Ascending aorta (tissue), 2 donors: ENCODE results near the gene RSPO1. TPM values are rescaled to one million over a fixed set of nuclear protein-coding genes. Genes with fewer than 3 reads are reported as not detected.

ENCODE experiments used
- DNase-seq, 2 donors: peaks; one replicate each; pipeline ENCODE4 v3.0.0-alpha.2; 2019; ENCODE audit warnings: low spot score in 2 of 2
- H3K27ac ChIP-seq, 2 donors: fragments of 200-600 bp; sonication (generic); one replicate each; pipeline ENCODE4 v1.5.1; 2016 to 2017; ENCODE audit warnings: mild to moderate bottlenecking in 1 of 2
- H3K27me3 ChIP-seq: fragments of 200-600 bp; sonication (generic); one replicate; pipeline ENCODE4 v1.5.1; 2017
- H3K36me3 ChIP-seq, 2 donors: fragments of 200-600 bp; sonication (generic); one replicate each; pipeline ENCODE4 v1.5.1; 2016
- H3K4me1 ChIP-seq, 2 donors: fragments of 200-600 bp; sonication (generic); one replicate each; pipeline ENCODE4 v1.5.1; 2016 to 2017; ENCODE audit warnings: mild to moderate bottlenecking in 1 of 2
- H3K4me3 ChIP-seq, 2 donors: fragments of 200-600 bp; sonication (generic); one replicate each; pipeline ENCODE4 v1.5.1; 2016 to 2017; ENCODE audit warnings: mild to moderate bottlenecking in 1 of 2
- H3K9me3 ChIP-seq, 2 donors: fragments of 200-600 bp; sonication (generic); one replicate each; pipeline ENCODE4 v1.5.1; 2016
- intact Hi-C: fragments of 100-400 bp; cut with DNase I; formaldehyde crosslinking; loops from one replicate; pipeline ENCODE4 v1.15.1; 2023
- total RNA-seq: library from RNA; depleted of rRNA; stranded (reverse); fragments of >200 nt; gene quantifications from one replicate; pipeline ENCODE4 v1.1.0, GENCODE V29; 2016
- TF ChIP-seq, protein P1 (sequence below), 3 experiments: fragments of 200-600 bp in 2 of 3; fragments of 450-650 bp in 1 of 3; sonication (generic) in 2 of 3; IDR thresholded peaks; one replicate each; pipeline ENCODE4 v1.5.1; 2016 to 2019; ENCODE audit warnings: antibody characterized with exemption in 3 of 3, mild to moderate bottlenecking in 1 of 3, moderate library complexity in 1 of 3

The RSPO1 gene
- total RNA-seq, 1 donor from 2014 or later: not detected

DNA sequence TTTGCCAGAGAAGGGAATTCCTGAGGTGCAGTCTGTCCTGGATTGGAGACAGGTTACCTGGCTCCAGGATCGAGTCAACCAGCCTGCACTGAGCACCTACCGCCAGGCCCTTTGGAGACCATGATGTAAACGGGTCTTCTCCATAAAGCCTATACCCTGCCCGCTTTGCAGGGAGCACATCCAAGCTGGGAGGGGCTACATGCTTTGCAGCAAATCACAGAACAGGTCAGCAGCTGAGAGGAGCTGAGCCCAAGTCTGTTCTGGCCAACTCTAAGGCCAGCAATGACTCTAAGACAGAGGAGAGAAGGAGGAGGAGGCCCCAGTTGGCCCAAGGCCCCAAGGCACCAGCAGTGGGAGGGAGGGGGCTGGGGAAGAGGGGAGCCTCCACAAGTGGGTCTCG is 15.5 kb upstream of the RSPO1 start:
- TF ChIP-seq, protein P1, sequence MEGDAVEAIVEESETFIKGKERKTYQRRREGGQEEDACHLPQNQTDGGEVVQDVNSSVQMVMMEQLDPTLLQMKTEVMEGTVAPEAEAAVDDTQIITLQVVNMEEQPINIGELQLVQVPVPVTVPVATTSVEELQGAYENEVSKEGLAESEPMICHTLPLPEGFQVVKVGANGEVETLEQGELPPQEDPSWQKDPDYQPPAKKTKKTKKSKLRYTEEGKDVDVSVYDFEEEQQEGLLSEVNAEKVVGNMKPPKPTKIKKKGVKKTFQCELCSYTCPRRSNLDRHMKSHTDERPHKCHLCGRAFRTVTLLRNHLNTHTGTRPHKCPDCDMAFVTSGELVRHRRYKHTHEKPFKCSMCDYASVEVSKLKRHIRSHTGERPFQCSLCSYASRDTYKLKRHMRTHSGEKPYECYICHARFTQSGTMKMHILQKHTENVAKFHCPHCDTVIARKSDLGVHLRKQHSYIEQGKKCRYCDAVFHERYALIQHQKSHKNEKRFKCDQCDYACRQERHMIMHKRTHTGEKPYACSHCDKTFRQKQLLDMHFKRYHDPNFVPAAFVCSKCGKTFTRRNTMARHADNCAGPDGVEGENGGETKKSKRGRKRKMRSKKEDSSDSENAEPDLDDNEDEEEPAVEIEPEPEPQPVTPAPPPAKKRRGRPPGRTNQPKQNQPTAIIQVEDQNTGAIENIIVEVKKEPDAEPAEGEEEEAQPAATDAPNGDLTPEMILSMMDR (IDR thresholded peaks at IDR 0.05): no peak
- no peaks in the 10 kb centered on the region for H3K36me3 ChIP-seq
- intact Hi-C loops: no loop called here
- H3K4me3 ChIP-seq: no peak overlapping the region
- no peak overlapping the region for H3K27ac ChIP-seq
- H3K4me1 ChIP-seq: no peaks in the 10 kb centered on the region
- no peaks in the 10 kb centered on the region for H3K27me3 ChIP-seq
- DNase-seq: no peak
- H3K9me3 ChIP-seq: no peaks in the 10 kb centered on the region

DNA sequence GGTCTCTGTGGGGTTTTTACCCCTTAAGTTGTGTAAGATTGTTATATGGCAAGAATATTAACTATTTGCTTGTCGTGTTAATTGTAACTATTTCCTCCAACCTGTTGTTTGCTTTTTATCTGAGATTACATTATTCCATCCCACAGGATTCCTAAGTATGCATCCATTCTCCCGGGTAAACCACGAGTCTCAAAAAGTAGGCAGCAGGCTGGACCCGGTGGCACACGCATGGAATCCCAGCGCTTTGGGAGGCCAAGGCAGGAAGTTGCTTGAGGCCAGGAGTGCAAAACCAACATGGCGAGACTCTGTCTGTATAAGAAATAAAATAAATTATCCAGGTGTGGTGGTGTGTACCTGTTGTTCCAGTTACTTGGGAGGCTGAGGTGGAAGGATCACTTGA is 12.6 kb upstream of the RSPO1 start:
- H3K9me3 ChIP-seq: peaks cover 0 to 3% of the 10 kb centered on the region in 2 donors
- no peaks in the 10 kb centered on the region for H3K4me1 ChIP-seq
- intact Hi-C loops: no loop called here
- no peaks in the 10 kb centered on the region for H3K27me3 ChIP-seq
- H3K27ac ChIP-seq: no peak overlapping the region
- no peaks in the 10 kb centered on the region for H3K36me3 ChIP-seq
- no peak overlapping the region for H3K4me3 ChIP-seq
- DNase-seq: no peak
- TF ChIP-seq, protein P1 (IDR thresholded peaks at IDR 0.05): no peak

DNA sequence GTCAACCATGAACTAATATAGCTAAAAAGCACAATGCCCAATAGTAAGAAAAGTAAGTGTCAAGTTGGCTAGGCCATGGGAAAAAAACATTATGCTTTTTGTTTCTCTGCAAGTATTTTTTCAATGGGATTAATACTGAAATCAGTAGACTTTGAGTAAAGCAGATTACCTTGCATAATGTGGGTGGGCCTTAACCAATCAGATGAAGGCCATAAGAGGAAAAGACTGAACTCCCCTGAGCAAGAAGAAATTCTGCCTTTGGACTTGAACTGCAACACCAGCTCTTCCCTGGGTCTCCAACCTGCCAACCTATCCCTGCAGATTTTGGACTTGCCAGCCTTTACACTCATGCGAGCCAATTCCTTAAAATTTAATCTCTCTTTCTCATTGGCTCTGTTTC is 6.4 kb upstream of the RSPO1 start:
- Histone ChIP-seq H3K27me3 (no peaks in the 10 kb centered on the region), H3K4me3 (no peak overlapping the region)

DNA sequence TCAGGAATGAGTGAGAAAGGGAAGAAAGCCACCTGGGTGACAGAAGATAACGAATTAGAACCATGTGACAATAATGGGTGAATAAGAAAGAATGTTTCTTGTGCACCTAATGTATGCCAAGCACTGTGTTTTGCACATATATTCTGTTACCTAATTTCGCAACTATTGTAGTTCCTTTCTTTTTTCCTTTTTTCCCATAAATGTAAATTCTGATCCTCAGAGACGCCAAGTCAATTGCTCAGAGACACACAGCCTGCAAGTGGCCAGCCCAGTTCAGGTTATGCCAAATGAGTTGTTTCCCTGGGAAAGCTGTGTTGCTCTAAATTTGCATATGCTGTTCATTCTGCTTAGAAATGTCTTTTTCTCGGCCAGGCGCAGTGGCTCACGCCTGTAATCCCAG is 1.7 kb upstream of the RSPO1 start:
- TF ChIP-seq, protein P1 (IDR thresholded peaks at IDR 0.05): no peak
- DNase-seq: no peak
- H3K9me3 ChIP-seq: no peaks in the 10 kb centered on the region
- no peak overlapping the region for H3K27ac ChIP-seq
- H3K4me1 ChIP-seq: peaks cover 0 to 8% of the 10 kb centered on the region in 2 donors
- intact Hi-C loops: no loop called here
- no peak overlapping the region for H3K4me3 ChIP-seq
- no peaks in the 10 kb centered on the region for H3K36me3 ChIP-seq
- H3K27me3 ChIP-seq: no peaks in the 10 kb centered on the region

More for the DNA sequence above, 6.4 kb upstream of the RSPO1 start:
- no peaks in the 10 kb centered on the region for H3K4me1 ChIP-seq
- no peak overlapping the region for H3K27ac ChIP-seq
- intact Hi-C loops: no loop called here
- H3K9me3 ChIP-seq: peaks cover 0 to 8% of the 10 kb centered on the region in 2 donors
- no peak for DNase-seq
- TF ChIP-seq, protein P1 (IDR thresholded peaks at IDR 0.05): no peak
- H3K36me3 ChIP-seq: no peaks in the 10 kb centered on the region

DNA sequence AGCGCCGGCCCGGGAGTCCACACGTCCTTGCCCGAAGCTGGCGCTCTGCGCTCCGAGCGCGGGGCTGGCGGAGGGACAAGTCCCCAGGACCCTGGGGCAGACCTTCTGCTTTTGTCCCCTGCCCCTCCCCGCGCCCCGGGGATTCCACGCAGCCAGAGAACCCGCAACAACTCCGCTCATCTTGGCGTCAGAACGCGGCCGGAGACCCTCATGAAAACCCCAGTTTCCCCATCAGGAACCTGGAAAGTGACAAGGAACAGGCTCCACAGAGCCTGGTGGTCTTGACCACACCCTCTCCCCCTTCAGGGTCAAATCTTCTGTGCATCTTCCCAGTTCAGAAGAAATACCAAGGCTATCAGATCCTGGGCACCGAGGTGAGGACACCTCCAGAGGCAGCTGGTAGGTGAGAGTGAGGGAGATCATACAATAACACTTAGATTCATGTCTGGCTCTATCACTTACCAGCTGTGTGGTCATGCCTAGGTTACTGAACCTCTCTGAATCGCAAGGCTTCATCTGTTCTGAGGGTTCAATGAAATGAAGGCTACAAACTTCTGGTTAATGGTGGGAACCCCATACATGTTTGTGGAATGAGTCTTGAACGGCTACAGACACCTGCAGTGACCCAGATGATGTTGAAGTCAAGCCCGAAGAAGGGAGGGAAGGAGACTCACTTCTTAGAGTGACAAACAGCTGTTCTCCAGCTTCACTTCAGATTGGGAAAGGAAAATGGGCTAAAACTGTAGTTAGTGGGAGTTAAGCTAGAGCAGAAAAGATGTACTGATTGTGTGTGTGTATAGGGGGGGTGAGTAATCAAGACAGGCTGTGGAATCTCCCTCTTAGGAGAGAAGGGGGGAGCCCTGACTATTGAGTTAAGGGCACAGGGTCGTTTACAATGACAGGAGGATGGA is 555 bp upstream of the RSPO1 start:
- TF ChIP-seq, protein P1 (IDR thresholded peaks at IDR 0.05): no peak
- H3K27me3 ChIP-seq: no peaks in the 10 kb centered on the region
- H3K9me3 ChIP-seq: no peaks in the 10 kb centered on the region
- H3K36me3 ChIP-seq: no peaks in the 10 kb centered on the region
- intact Hi-C loops: loop anchor here (5.0 kb wide), 1 partner anchor 37 kb away; no protein-coding TSS in a partner anchor
- H3K4me1 ChIP-seq: peaks cover 0 to 8% of the 10 kb centered on the region in 2 donors
- H3K27ac ChIP-seq: no peak overlapping the region
- no peak for DNase-seq
- H3K4me3 ChIP-seq: peak overlapping the region in 1 of 2 donors; percentile 52
